Medulla oblongata (tissue), 1 donor: Measurements from ENCODE around the gene RBM10.
"Not testable (repeated sequence)": the region's sequence is repeated elsewhere in the genome, so short reads cannot be mapped to it uniquely, and the experiment has no call there.

ENCODE experiments used
- DNase-seq: peaks from one replicate; pipeline ENCODE4 v3.0.0-alpha.2; 2015; ENCODE audit errors: extremely low spot score

The RBM10 gene, protein sequence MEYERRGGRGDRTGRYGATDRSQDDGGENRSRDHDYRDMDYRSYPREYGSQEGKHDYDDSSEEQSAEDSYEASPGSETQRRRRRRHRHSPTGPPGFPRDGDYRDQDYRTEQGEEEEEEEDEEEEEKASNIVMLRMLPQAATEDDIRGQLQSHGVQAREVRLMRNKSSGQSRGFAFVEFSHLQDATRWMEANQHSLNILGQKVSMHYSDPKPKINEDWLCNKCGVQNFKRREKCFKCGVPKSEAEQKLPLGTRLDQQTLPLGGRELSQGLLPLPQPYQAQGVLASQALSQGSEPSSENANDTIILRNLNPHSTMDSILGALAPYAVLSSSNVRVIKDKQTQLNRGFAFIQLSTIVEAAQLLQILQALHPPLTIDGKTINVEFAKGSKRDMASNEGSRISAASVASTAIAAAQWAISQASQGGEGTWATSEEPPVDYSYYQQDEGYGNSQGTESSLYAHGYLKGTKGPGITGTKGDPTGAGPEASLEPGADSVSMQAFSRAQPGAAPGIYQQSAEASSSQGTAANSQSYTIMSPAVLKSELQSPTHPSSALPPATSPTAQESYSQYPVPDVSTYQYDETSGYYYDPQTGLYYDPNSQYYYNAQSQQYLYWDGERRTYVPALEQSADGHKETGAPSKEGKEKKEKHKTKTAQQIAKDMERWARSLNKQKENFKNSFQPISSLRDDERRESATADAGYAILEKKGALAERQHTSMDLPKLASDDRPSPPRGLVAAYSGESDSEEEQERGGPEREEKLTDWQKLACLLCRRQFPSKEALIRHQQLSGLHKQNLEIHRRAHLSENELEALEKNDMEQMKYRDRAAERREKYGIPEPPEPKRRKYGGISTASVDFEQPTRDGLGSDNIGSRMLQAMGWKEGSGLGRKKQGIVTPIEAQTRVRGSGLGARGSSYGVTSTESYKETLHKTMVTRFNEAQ

GRCh38 chrX:47144626-47145394 is at the start of gene RBM10, which contains the start of gene NDUFB11:
Gene RBM10 (plus strand): TSS chrX:47145221. CDS start chrX:47147482, 2,261 bp downstream.
Gene NDUFB11 (minus strand): TSS chrX:47144702. CDS start chrX:47144679, 23 bp downstream.
- DNase-seq = peak; percentile 92

DNA sequence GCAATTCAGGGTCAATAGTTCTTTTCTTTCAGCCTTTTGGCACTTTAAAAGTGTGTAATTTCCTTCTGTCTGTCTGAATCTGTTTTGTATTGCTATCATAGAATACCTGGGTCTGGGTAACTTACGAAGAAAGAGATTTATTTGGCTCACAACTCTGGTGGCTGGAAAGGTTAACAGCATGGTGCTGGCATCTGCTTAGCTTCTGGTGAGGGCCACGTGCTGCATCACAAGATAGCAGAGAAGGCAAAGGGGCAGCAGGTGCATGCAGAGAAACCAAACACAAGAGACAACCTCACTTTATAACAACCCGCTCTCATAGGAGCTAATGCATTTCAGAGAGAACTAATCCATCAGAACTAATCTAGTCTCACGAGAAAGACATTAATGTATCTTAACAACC is 48.0 kb upstream of the RBM10 start:
- no peak for DNase-seq

DNA sequence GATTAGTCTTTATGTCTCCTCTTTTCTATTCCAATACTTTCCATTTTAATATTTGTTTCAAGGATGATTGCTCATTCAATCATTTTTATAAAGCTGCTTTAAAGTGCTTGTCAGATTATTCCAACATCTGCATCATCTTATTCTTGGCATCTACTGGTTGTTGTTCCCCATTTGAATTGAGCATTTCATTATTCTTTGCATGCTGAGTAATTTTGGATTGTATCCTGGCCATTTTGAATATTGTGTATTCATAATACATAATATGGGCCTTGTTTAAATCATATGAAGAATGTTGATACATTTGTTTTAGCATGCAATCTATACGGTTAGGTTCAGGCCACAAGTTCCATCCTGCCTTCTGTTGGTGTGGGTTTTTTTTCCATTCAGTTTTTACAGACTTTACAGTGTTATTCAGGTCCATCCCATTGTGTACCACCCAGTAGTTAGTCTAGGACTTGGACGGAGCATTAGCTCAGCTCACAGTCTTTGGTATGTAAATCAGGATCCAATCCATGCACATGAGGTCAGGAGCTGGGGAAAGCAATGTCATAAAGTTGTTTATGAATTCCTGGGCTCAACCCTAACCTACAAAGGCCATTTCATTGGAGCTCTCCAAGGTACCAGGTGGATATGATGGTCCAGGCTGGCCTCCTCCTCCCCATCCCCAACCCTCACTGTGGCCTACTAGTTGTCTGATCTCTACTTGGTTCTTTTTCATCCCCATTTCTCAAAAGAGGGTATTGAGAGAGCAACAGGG is 46.5 kb upstream of the RBM10 start:
- DNase-seq = no peak

DNA sequence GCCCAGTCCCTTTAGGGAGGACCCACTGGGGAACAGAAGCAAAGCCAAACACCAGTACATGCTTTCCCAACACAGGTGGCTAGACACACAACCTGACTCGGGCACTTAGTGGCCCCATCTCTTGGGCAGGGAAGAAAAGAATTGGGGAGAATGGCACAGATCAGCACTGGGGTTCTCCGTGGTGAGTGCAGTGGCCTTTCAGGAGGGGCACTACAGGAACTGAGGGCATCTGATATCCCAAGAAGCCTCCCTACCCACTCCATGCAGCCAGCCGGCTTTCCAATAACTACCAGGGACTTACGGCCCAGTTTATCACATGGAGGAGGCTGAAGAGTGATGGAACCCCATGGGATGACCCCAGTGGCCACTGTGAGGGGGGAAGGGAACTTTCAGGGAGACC is 43.8 kb upstream of the RBM10 start:
- DNase-seq = no peak

DNA sequence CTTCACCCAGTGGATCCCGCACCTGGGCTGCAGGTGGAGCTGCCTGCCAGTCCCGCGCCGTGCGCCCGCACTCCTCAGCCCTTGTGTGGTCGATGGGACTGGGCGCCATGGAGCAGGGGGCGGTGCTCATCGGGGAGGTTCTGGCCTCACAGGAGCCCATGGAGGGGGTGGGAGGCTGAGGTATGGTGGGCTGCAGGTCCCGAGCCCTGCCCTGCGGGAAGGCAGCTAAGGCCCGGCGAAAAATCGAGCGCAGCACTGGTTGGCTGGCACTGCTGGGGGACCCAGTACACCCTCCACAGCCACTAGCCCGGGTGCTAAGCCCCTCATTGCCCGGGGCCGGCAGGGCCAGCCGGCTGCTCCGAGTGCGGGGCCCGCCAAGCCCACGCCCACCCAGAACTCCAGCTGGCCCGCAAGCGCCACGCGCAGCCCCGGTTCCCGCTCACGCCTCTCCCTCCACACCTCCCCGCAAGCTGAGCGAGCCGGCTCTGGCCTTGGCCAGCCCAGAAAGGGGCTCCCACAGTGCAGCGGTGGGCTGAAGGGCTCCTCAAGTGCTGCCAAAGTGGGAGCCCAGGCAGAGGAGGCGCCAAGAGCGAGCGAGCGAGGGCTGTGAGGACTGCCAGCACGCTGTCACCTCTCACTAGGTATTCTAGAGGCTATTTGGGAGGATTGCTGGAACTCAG is 33.9 kb upstream of the RBM10 start:
- DNase-seq = not testable (repeated sequence)

GRCh38 chrX:47112316-47112954 is 32.6 kb upstream of the RBM10 start:
- DNase-seq = peak; percentile 8

- DNase-seq = not testable (repeated sequence)
Measured at GRCh38 chrX:47116551-47117110, 28.4 kb upstream of the RBM10 start.

- DNase-seq = not testable (repeated sequence)
Measured at GRCh38 chrX:47124466-47124865, 20.6 kb upstream of the RBM10 start.

GRCh38 chrX:47129157-47129898 is 15.7 kb upstream of the RBM10 start:
- peak; percentile 96 for DNase-seq

GRCh38 chrX:47129899-47130358 is 15.1 kb upstream of the RBM10 start:
- DNase-seq = peak; percentile 12

DNA sequence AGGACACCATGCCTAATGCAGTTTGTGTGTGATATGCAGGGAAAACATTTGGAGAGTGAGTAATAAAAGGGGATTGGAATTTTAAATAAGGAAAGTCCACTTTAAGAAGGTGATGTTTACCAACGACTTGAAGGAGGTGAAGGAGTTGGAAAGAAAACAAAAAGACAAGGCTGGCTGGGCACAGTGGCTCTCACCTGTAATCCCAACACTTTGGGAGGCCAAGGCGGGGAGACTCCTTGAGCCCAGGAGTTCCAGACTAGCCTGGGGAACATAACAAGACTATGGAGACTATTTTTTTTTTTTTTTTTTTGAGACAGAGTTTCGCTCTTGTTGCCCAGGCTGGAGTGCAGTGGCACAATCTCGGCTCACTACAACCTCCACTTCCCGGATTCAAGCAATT is 11.5 kb upstream of the RBM10 start:
- DNase-seq = no peak

DNA sequence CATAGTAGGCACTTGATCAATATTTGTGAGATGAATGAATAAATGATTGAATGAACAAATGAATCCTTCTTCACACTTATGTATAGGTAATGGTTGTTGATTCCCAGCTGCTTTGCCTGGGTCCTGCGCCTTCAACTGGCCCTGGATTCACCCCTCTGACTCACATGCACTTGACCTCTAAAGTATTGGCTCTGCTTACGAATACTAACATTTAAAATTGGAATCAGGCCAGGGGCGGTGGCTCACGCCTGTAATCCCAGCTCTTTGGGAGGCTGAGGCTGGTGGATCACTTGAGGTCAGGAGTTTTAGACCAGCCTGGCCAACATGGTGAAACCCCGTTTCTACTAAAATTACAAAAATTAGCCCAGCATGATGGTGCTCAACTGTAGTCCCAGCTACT is 9.4 kb upstream of the RBM10 start:
- DNase-seq = not testable (repeated sequence)

- no peak for DNase-seq
Measured at GRCh38 chrX:47138171-47138570, 6.8 kb upstream of the RBM10 start.

DNA sequence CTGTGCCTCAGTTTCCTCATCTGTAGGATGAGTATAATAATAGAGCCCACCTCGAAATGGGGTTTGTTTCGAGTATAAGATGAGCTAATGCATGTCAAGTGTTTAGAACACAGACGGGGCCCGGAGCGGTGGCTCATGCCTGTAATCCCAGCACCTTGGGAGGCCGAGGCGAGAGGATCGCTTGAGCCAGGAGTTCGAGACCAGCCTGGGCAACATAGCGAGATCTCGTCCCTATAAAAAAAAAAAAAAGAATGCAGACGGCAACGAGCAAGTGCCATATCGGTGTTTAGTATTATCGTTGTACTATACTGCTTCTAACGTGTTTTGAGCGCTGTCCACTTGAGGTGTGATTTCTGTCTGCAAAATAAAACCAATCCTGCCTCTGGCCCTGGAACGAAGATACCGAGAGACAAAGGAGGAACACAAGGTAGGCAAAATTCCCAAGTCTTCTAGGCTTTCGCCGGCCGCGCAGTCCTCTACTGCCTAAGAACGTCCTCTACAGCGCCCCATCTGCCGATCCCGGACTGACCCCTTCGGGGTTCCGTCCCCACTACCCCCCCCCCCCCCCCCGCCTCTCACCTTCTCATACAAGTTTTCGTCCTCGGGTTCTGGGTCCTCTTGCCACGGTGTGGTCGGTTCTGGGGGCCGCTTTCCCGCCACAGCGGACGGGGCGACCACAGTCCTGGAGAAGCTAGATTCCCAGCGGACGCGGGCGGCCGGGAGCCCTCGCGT is 961 bp upstream of the RBM10 start:
- DNase-seq = peak; percentile 20

DNA sequence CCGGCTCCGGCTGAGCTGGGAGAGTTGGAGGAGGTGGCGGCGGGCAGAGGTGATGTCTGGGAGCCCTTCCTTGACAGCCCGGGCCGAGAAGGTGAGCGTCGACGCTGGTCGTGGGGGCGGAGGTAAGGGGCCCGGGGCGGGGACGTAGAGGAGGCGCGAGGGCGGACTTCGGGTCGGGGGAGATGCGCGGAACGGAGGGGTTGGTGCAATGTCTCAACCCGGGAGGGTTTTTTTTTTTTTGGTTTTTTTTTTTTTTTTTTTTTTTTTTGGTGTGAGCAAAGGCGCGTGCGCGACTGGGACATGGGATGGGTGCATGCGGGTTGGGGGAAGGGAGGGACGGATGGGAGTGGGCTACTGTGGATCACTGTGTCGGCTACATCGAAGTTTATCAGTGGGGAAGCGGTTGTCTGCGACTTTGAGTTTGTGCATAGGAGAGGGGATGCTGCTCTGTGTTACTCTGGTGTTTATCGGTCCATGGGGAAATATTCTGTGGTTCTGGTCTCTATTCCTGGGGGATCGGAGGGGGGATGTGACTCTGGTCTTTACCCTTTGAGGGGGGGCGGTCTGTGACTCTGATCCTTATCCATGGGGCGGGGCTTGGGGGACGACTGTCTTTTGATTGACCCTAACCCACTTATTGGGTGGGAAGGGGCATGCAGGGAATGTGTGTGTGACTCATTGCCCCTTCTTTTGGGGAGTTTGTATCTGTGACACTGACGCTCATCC is 537 bp downstream of the RBM10 start:
- DNase-seq = peak; percentile 12

DNA sequence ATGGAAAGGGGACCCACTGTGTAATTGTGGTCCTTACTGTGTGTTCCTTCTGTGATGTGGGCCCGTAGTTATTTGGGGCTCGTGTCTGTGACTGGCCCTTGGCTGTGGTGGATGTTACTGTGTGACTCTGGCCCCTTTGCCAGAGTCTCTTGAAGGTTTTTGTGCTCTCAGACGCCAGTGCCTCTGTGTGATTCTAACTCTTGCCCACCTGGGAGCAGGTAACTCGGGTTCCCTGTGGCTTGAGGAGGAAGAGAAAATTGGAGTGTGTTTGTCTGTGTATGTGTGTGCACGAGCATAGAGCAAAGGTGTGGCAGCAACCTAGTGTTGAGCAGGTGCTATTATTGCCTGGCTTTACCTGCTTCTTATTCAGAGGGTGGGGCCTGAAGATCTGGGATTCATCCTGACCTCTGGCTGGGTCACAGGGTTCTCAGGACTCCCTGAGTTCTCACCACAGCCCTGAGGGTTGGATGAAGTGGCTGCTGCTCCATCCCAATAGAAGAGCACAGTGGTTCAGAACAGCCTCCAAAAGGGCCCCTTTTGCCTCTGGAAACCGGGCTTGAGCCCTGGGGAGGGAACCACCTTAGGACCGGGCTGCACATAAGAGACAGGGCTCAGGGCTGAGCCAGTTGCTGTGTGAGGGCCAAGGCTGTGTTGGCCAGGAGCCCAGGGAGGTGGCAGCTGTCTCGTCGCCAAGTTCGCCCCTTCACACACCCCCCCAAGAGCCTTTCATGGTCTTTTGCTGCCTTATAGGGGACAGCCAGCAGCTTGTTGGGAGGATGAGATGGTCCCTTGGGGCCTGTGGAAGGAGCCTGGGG is 1.3 kb downstream of the RBM10 start:
- peak; percentile 2 for DNase-seq
